22Rv1 (cell line): ENCODE data around the gene CROCC2.

Experiments
- H3K27ac ChIP-seq: fragments of 450-650 bp; 2 replicates; pipeline ENCODE4 v1.5.1; 2017
- CTCF ChIP-seq: fragments of 450-650 bp; IDR thresholded peaks from 2 replicates; pipeline ENCODE4 v1.5.1; 2017; ENCODE audit warnings: mild to moderate bottlenecking
- ZFX ChIP-seq: fragments of 450-650 bp; IDR thresholded peaks from 2 replicates; pipeline ENCODE4 v1.6.1; 2017; ENCODE audit warnings: antibody characterized with exemption, borderline replicate concordance

The CROCC2 gene

GRCh38 chr2:240965296-240965904 is 59.3 kb downstream of the CROCC2 start:
- TF ChIP-seq ZFX (no peak), CTCF (no peak)
- peak overlapping the region; percentile 29; the same call in 1 of the 2 replicates for H3K27ac ChIP-seq

- TF ChIP-seq ZFX (no peak), CTCF (no peak)
- peak overlapping the region; percentile 29; the same call in 1 of the 2 replicates for H3K27ac ChIP-seq
Measured at GRCh38 chr2:240965905-240966456, 59.8 kb downstream of the CROCC2 start.

- TF ChIP-seq ZFX (no peak), CTCF (no peak)
- H3K27ac ChIP-seq: no peak overlapping the region
Measured at GRCh38 chr2:240966457-240966905, 60.3 kb downstream of the CROCC2 start.

- H3K27ac ChIP-seq: no peak overlapping the region
- TF ChIP-seq CTCF (no peak), ZFX (no peak)
Measured at GRCh38 chr2:240966906-240967680, 61.0 kb downstream of the CROCC2 start.

GRCh38 chr2:240967681-240968621 is 61.8 kb downstream of the CROCC2 start:
- no peak for TF ChIP-seq ZFX
- TF ChIP-seq CTCF: no peak
- H3K27ac ChIP-seq: no peak overlapping the region

GRCh38 chr2:240968731-240969624 is 62.8 kb downstream of the CROCC2 start:
- no peak overlapping the region for H3K27ac ChIP-seq
- TF ChIP-seq CTCF (no peak), ZFX (no peak)
